Prostate gland (tissue), 2 donors: ENCODE measurements around the gene ME3. TPM values are rescaled to one million over a fixed set of nuclear protein-coding genes. Genes with fewer than 3 reads are reported as not detected.
"Not testable (repeated sequence)": the region's sequence is repeated elsewhere in the genome, so short reads cannot be mapped to it uniquely, and the experiment has no call there.

Experiments used
- DNase-seq: peaks from one replicate; pipeline ENCODE4 v3.0.0-alpha.2; 2019; ENCODE audit warnings: low spot score
- H3K27ac ChIP-seq, 2 donors: fragments of 200-600 bp; sonication (generic); 2 replicates each; pipeline ENCODE4 v1.5.1; 2017 to 2019
- H3K27me3 ChIP-seq: fragments of 200-600 bp; sonication (generic); replicated peaks from 2 replicates; pipeline ENCODE4 v1.5.1; 2019; ENCODE audit not compliant: insufficient read depth
- H3K36me3 ChIP-seq, 2 donors: fragments of 200-600 bp; sonication (generic); 1 replicate in 1 of 2; 2 replicates in 1 of 2; pipeline versions ENCODE4 v1.5.1 to v1.8.1; 2017 to 2019
- H3K4me1 ChIP-seq: fragments of 200-600 bp; sonication (generic); replicated peaks from 2 replicates; pipeline ENCODE4 v1.5.1; 2019
- H3K4me3 ChIP-seq, 2 donors: fragments of 200-600 bp; sonication (generic); 2 replicates each; pipeline ENCODE4 v1.5.1; 2017 to 2019
- H3K9me3 ChIP-seq: fragments of 200-600 bp; sonication (generic); 2 replicates; pipeline ENCODE4 v1.5.1; 2017
- CTCF ChIP-seq, 4 experiments: fragments of 200-600 bp in 2 of 4; fragments of 450-650 bp in 2 of 4; sonication (generic) in 2 of 4; IDR thresholded peaks; 1 replicate in 3 of 4; 2 replicates in 1 of 4; pipeline ENCODE4 v1.5.1; 2016 to 2019; ENCODE audit warnings: antibody characterized with exemption in 4 of 4, mild to moderate bottlenecking in 2 of 4, moderate library complexity in 2 of 4
- POLR2A ChIP-seq: fragments of 450-650 bp; IDR thresholded peaks from one replicate; pipeline ENCODE4 v1.6.1; 2016; ENCODE audit warnings: antibody characterized with exemption, mild to moderate bottlenecking
- POLR2AphosphoS5 ChIP-seq: sonication (generic); formaldehyde crosslinking; IDR thresholded peaks from one replicate; pipeline ENCODE4 v1.6.1; 2017; ENCODE audit warnings: antibody characterized with exemption
- WGBS: methylation state at CpG from one replicate; pipeline ENCODE4 v1.1.5; 2018; 5-methylcytosine and 5-hydroxymethylcytosine counted together
- intact Hi-C: fragments of 100-400 bp; cut with DNase I; formaldehyde crosslinking; loops from one replicate; pipeline ENCODE4 v1.14.2; 2022
- total RNA-seq, 2 donors: library from RNA; depleted of rRNA; stranded (reverse); fragments of >200 nt; gene quantifications; one replicate each; pipeline ENCODE4 v1.1.0, GENCODE V29; 2016

Gene ME3
- total RNA-seq, 2 donors from 2014 or later = 31.4 to 107 TPM

GRCh38 chr11:86523738-86524619, 148.4 kb downstream of the ME3 start:
- no peaks in the 10 kb centered on the region for H3K9me3 ChIP-seq
- no peak for TF ChIP-seq POLR2A
- peak; percentile 42 for TF ChIP-seq POLR2AphosphoS5
- no peak for DNase-seq
- WGBS = 22% methylated on average over 5 of the region's 5 CpGs
- no peak overlapping the region for H3K4me3 ChIP-seq
- H3K27ac ChIP-seq = peak overlapping the region; percentile 21 to 57
- no peaks in the 10 kb centered on the region for H3K4me1 ChIP-seq
- H3K27me3 ChIP-seq = no peaks in the 10 kb centered on the region
- H3K36me3 ChIP-seq = no peaks in the 10 kb centered on the region
- intact Hi-C loops = no loop called here

GRCh38 chr11:86522512-86522911, 149.9 kb downstream of the ME3 start:
- H3K4me1 ChIP-seq, H3K36me3 ChIP-seq, H3K27me3 ChIP-seq, H3K27ac ChIP-seq, H3K9me3 ChIP-seq, H3K4me3 ChIP-seq, DNase-seq, intact Hi-C loops: not testable (repeated sequence)
- 97% methylated on average over 5 of the region's 5 CpGs for WGBS

GRCh38 chr11:86519064-86519911, 153.1 kb downstream of the ME3 start:
- Histone ChIP-seq H3K4me3 (no peak overlapping the region), H3K27ac (peak overlapping the region; percentile 38 to 42), H3K4me1 (no peaks in the 10 kb centered on the region), H3K36me3 (no peaks in the 10 kb centered on the region), H3K27me3 (no peaks in the 10 kb centered on the region), H3K9me3 (no peaks in the 10 kb centered on the region)
- TF ChIP-seq CTCF (IDR thresholded peaks at IDR 0.05) = no peak
- no peak for DNase-seq
- 23% methylated on average over 5 of the region's 5 CpGs for WGBS
- intact Hi-C loops = loop anchor here (5.0 kb wide), 1 partner anchor 37 kb away; no protein-coding TSS in a partner anchor

- H3K27me3 ChIP-seq = no peaks in the 10 kb centered on the region
- H3K4me1 ChIP-seq = no peaks in the 10 kb centered on the region
- no peak overlapping the region for H3K4me3 ChIP-seq
- TF ChIP-seq CTCF (IDR thresholded peaks at IDR 0.05) (no peak), POLR2A (no peak), POLR2AphosphoS5 (no peak)
- H3K9me3 ChIP-seq = no peaks in the 10 kb centered on the region
- no peak for DNase-seq
- no peaks in the 10 kb centered on the region for H3K36me3 ChIP-seq
- intact Hi-C loops = loop anchor here (5.0 kb wide), 1 partner anchor 36 kb away; no protein-coding TSS in a partner anchor
- no peak overlapping the region for H3K27ac ChIP-seq
- 91% methylated on average over 6 of the region's 6 CpGs for WGBS
Observed at GRCh38 chr11:86518211-86518610, 154.2 kb downstream of the ME3 start.

- DNase-seq = no peak
- intact Hi-C loops = loop anchor here (5.0 kb wide), 1 partner anchor 35 kb away; no protein-coding TSS in a partner anchor
- no peak overlapping the region for H3K27ac ChIP-seq
- H3K9me3 ChIP-seq = no peaks in the 10 kb centered on the region
- 88% methylated on average over 1 of the region's 1 CpG for WGBS
- TF ChIP-seq CTCF (IDR thresholded peaks at IDR 0.05) = no peak
- no peak for TF ChIP-seq POLR2AphosphoS5
- TF ChIP-seq POLR2A = no peak
- H3K27me3 ChIP-seq = no peaks in the 10 kb centered on the region
- no peak overlapping the region for H3K4me3 ChIP-seq
- H3K36me3 ChIP-seq = no peaks in the 10 kb centered on the region
- no peaks in the 10 kb centered on the region for H3K4me1 ChIP-seq
Observed at GRCh38 chr11:86517557-86517956, 154.9 kb downstream of the ME3 start.
